H1 (cell line): Measurements from ENCODE around the gene NAA40. TPM values are rescaled to one million over a fixed set of nuclear protein-coding genes. Genes with fewer than 3 reads are reported as not detected.

Experiments used
- CTCF ChIA-PET: fragments of 300-600 bp; sonication (Branson Sonifier 250); formaldehyde crosslinking; loops from one replicate; lab custom pipeline; 2021; ENCODE audit not compliant: partially characterized antibody; lab: Charles Lee
- POLR2A ChIA-PET: fragments of 300-600 bp; sonication (Branson Sonifier 250); formaldehyde crosslinking; loops from one replicate; lab custom pipeline; 2021; ENCODE audit warnings: inconsistent platforms; ENCODE audit not compliant: partially characterized antibody; lab: Charles Lee
- DNase-seq, 2 experiments: peaks; one replicate each; pipeline versions ENCODE4 v3.0.0 to v3.0.0-alpha.2; 2010 to 2022; ENCODE audit warnings: low spot score in 2 of 2, low read depth in 1 of 2, mixed read lengths in 1 of 2
- FAIRE-seq: peaks from 2 replicates; lab custom pipeline; 2011; peaks lifted over from hg19 to GRCh38; lab: Jason Lieb, UNC
- H2AFZ ChIP-seq: 2 replicates; pipeline ENCODE4 v1.8.1; 2012; ENCODE audit warnings: low read length, inconsistent platforms
- H2AK5ac ChIP-seq: 2 replicates; pipeline ENCODE4 v1.6.1; 2013; ENCODE audit warnings: low read depth, low read length
- H2BK120ac ChIP-seq: replicated peaks from 2 replicates; pipeline ENCODE3; 2013; ENCODE audit warnings: low read depth, low read length, inconsistent platforms
- H2BK12ac ChIP-seq: 2 replicates; pipeline ENCODE4 v1.6.1; 2013; ENCODE audit warnings: low read depth, low read length
- H2BK15ac ChIP-seq: 2 replicates; pipeline ENCODE4 v1.6.1; 2013; ENCODE audit warnings: low read length
- H2BK20ac ChIP-seq: 2 replicates; pipeline ENCODE4 v1.6.1; 2013; ENCODE audit warnings: low read length
- H2BK5ac ChIP-seq: 2 replicates; pipeline ENCODE4 v1.6.1; 2013; ENCODE audit warnings: low read depth, low read length
- H3K14ac ChIP-seq: 2 replicates; pipeline ENCODE4 v1.6.1; 2013; ENCODE audit warnings: inconsistent platforms; ENCODE audit not compliant: insufficient read length
- H3K18ac ChIP-seq: 2 replicates; pipeline ENCODE4 v1.6.1; 2013; ENCODE audit warnings: low read length; ENCODE audit errors: extremely low read depth
- H3K23ac ChIP-seq: 2 replicates; pipeline ENCODE4 v1.6.1; 2013; ENCODE audit warnings: inconsistent platforms; ENCODE audit not compliant: insufficient read length
- H3K23me2 ChIP-seq: 2 replicates; pipeline ENCODE4 v1.6.1; 2013; ENCODE audit warnings: low read depth, low read length
- H3K27ac ChIP-seq: 2 replicates; pipeline ENCODE4 v1.6.1; 2011; ENCODE audit warnings: low read depth, low read length, inconsistent platforms
- H3K27me3 ChIP-seq, 4 experiments: replicated peaks in 1 of 4; 1 replicate in 1 of 4; 2 replicates in 3 of 4; pipeline versions ENCODE4 v1.6.1 to v1.8.1; 2011 to 2013; ENCODE audit warnings: low read length in 3 of 4, mild to moderate bottlenecking in 3 of 4, inconsistent platforms in 2 of 4, mixed read lengths in 2 of 4, moderate library complexity in 1 of 4; ENCODE audit not compliant: control insufficient read depth in 3 of 4, insufficient read depth in 3 of 4; ENCODE audit errors: extremely low read depth in 1 of 4
- H3K36me3 ChIP-seq, 4 experiments: 2 replicates each; pipeline versions ENCODE4 v1.6.1 to v1.8.1; 2011 to 2013; ENCODE audit warnings: mild to moderate bottlenecking in 4 of 4, low read length in 3 of 4, moderate library complexity in 2 of 4, control low read depth in 1 of 4, inconsistent platforms in 1 of 4; ENCODE audit not compliant: insufficient read depth in 4 of 4, control insufficient read depth in 2 of 4
- H3K4ac ChIP-seq: replicated peaks from 2 replicates; pipeline ENCODE3; 2013; ENCODE audit warnings: low read length, low read depth, mixed read lengths, inconsistent platforms; ENCODE audit not compliant: insufficient read length
- H3K4me1 ChIP-seq, 4 experiments: replicated peaks in 1 of 4; 1 replicate in 1 of 4; 2 replicates in 3 of 4; pipeline versions ENCODE4 v1.6.1 to v1.8.1; 2011 to 2013; ENCODE audit warnings: low read length in 3 of 4, inconsistent platforms in 2 of 4, mixed read lengths in 1 of 4; ENCODE audit not compliant: insufficient read depth in 4 of 4, control insufficient read depth in 3 of 4
- H3K4me2 ChIP-seq, 2 experiments: 2 replicates each; pipeline versions ENCODE4 v1.6.1 to v1.8.1; 2011 to 2013; ENCODE audit warnings: low read depth in 2 of 2, low read length in 2 of 2, control low read depth in 1 of 2, inconsistent platforms in 1 of 2, mild to moderate bottlenecking in 1 of 2; ENCODE audit not compliant: insufficient read depth in 1 of 2
- H3K4me3 ChIP-seq, 4 experiments: fragments of 200-600, 300-600 bp in 1 of 4; sonication (generic), shearing (Covaris generic), sonication (Bioruptor Twin) in 1 of 4; 2 replicates each; pipeline versions ENCODE4 v1.5.1 to v1.8.1; 2011 to 2016; ENCODE audit warnings: low read length in 4 of 4, low read depth in 3 of 4, control low read depth in 2 of 4, inconsistent platforms in 2 of 4, mild to moderate bottlenecking in 2 of 4, mixed read lengths in 1 of 4, moderate library complexity in 1 of 4; ENCODE audit not compliant: insufficient read depth in 2 of 4; ENCODE audit errors: extremely low read depth in 1 of 4
- H3K56ac ChIP-seq: replicated peaks from 2 replicates; pipeline ENCODE3; 2013; ENCODE audit warnings: low read depth, mild to moderate bottlenecking, mixed read lengths, low read length, inconsistent platforms; ENCODE audit not compliant: insufficient read length
- H3K79me1 ChIP-seq: 2 replicates; pipeline ENCODE4 v1.6.1; 2013; ENCODE audit warnings: low read depth, low read length, control low read depth
- H3K79me2 ChIP-seq, 2 experiments: 2 replicates each; pipeline versions ENCODE4 v1.6.1 to v1.8.1; 2012 to 2013; ENCODE audit warnings: low read length in 2 of 2, mild to moderate bottlenecking in 2 of 2, inconsistent platforms in 1 of 2; ENCODE audit not compliant: insufficient read depth in 2 of 2, control insufficient read depth in 1 of 2
- H3K9ac ChIP-seq, 4 experiments: replicated peaks in 1 of 4; 1 replicate in 1 of 4; 2 replicates in 3 of 4; pipeline versions ENCODE4 v1.6.1 to v1.8.1; 2011 to 2013; ENCODE audit warnings: low read depth in 3 of 4, low read length in 3 of 4, control low read depth in 2 of 4, mild to moderate bottlenecking in 2 of 4, moderate library complexity in 2 of 4, inconsistent platforms in 1 of 4; ENCODE audit errors: extremely low read depth in 1 of 4
- H3K9me3 ChIP-seq, 2 experiments: 2 replicates each; pipeline versions ENCODE4 v1.6.1 to v1.8.1; 2012 to 2013; ENCODE audit warnings: mild to moderate bottlenecking in 2 of 2, moderate library complexity in 2 of 2, control low read depth in 1 of 2, inconsistent platforms in 1 of 2, low read depth in 1 of 2, low read length in 1 of 2, mixed read lengths in 1 of 2; ENCODE audit not compliant: insufficient read depth in 2 of 2
- H4K20me1 ChIP-seq, 2 experiments: replicated peaks in 1 of 2; 2 replicates each; pipeline versions ENCODE3 to v1.8.1; 2011 to 2013; ENCODE audit warnings: inconsistent platforms in 2 of 2, low read length in 2 of 2, mild to moderate bottlenecking in 1 of 2; ENCODE audit not compliant: insufficient read depth in 2 of 2, control insufficient read depth in 1 of 2
- H4K5ac ChIP-seq: 2 replicates; pipeline ENCODE4 v1.6.1; 2013; ENCODE audit warnings: low read length, low read depth, mixed read lengths, inconsistent platforms; ENCODE audit not compliant: insufficient read length
- H4K8ac ChIP-seq: 2 replicates; pipeline ENCODE4 v1.8.0; 2013; ENCODE audit warnings: mild to moderate bottlenecking, moderate library complexity, low read length, inconsistent platforms; ENCODE audit not compliant: insufficient read depth; ENCODE audit errors: extremely low read depth
- H4K91ac ChIP-seq: replicated peaks from 2 replicates; pipeline ENCODE3; 2013; ENCODE audit warnings: low read length, mixed read lengths, inconsistent platforms; ENCODE audit not compliant: insufficient read length
- CBX5 ChIP-seq: fragments of 300-800, 300-1000 bp; sonication (generic); IDR thresholded peaks from 2 replicates; pipeline ENCODE4 v1.7.1; 2016; ENCODE audit warnings: antibody characterized with exemption, low read length, low read depth
- CTCF ChIP-seq, 3 experiments: IDR thresholded peaks; 1 replicate in 2 of 3; 2 replicates in 1 of 3; pipeline versions ENCODE4 v1.5.1 to v1.6.1; 2011; ENCODE audit warnings: low read length in 3 of 3, mild to moderate bottlenecking in 3 of 3, inconsistent platforms in 2 of 3, low read depth in 1 of 3, moderate library complexity in 1 of 3; ENCODE audit not compliant: insufficient read depth in 1 of 3; ENCODE audit errors: control extremely low read depth in 1 of 3
- E2F6 ChIP-seq: IDR thresholded peaks from 2 replicates; pipeline ENCODE4 v1.6.1; 2012; ENCODE audit warnings: inconsistent platforms
- MAX ChIP-seq: IDR thresholded peaks from 2 replicates; pipeline ENCODE4 v1.6.1; 2012; ENCODE audit warnings: inconsistent platforms
- PHF8 ChIP-seq: fragments of 200-600 bp; sonication (generic); conservative IDR thresholded peaks from 2 replicates; pipeline ENCODE4 v1.7.1; 2012; ENCODE audit warnings: low read depth, mild to moderate bottlenecking, inconsistent platforms, low read length, moderate library complexity
- POLR2A ChIP-seq, 2 experiments: IDR thresholded peaks; 1 replicate in 1 of 2; 2 replicates in 1 of 2; pipeline ENCODE4 v1.6.1; 2011; ENCODE audit warnings: low read depth in 2 of 2, low read length in 2 of 2, mild to moderate bottlenecking in 2 of 2; ENCODE audit errors: control extremely low read depth in 1 of 2
- RFX5 ChIP-seq: IDR thresholded peaks from 2 replicates; pipeline ENCODE4 v1.6.1; 2011; ENCODE audit warnings: low read depth, low read length, improper control_type of control experiment, borderline replicate concordance
- RXRA ChIP-seq: IDR thresholded peaks from 2 replicates; pipeline ENCODE4 v1.6.1; 2011; ENCODE audit warnings: low read depth, mild to moderate bottlenecking, low read length, moderate library complexity; ENCODE audit not compliant: insufficient read depth
- SIX5 ChIP-seq: IDR thresholded peaks from 2 replicates; pipeline ENCODE4 v1.6.1; 2011; ENCODE audit warnings: mild to moderate bottlenecking, low read depth, low read length
- WGBS, 2 experiments: shearing (Covaris generic) in 1 of 2; methylation state at CpG; one replicate each; pipeline versions ENCODE4 v1.1.6 to v1.1.7; 2013 to 2015; ENCODE audit warnings: low lambda C conversion rate in 2 of 2, mixed read lengths in 2 of 2, inconsistent platforms in 1 of 2, low coverage in 1 of 2, missing lambda C conversion rate in 1 of 2; ENCODE audit not compliant: insufficient replicate concordance in 2 of 2, insufficient coverage in 1 of 2, insufficient read length in 1 of 2; ENCODE audit errors: extremely low coverage in 1 of 2, missing lambda C conversion rate in 1 of 2; 5-methylcytosine and 5-hydroxymethylcytosine counted together
- polyA plus RNA-seq, 7 experiments: library from polyadenylated mRNA; depleted of rRNA in 3 of 7; stranded (reverse) in 5 of 7; unstranded in 2 of 7; fragments of >200 nt in 5 of 7; fragments of 200-250 nt in 2 of 7; gene quantifications; 1 replicate in 5 of 7; 2 replicates in 1 of 7; 4 replicates in 1 of 7; pipeline versions ENCODE4 v1.2.1 to v1.2.3, GENCODE V29; 2011 to 2013; ENCODE audit warnings: missing spikeins in 2 of 7, mixed read lengths in 2 of 7
- total RNA-seq: library from RNA; stranded (reverse); fragmentation: NEBNext Ultra II Directional; extraction: Animal tissue kit (Norgen Biotek cat#: 25700); gene quantifications from 2 replicates; pipeline ENCODE4 v1.2.1, GENCODE V29; 2021

NAA40 gene
- total and polyA plus RNA-seq, 2 of the 8 experiments (the other 6 are each of a cell fraction or from before 2014, with no cell fraction given): 20.0 to 31.1 TPM

- Histone ChIP-seq H3K23me2 (no peaks in the 10 kb centered on the region), H3K14ac (no peak overlapping the region), H4K8ac (no peak overlapping the region; the same call in 1 of the 2 replicates), H3K4me3 (no peak overlapping the region), H3K4me2 (no peak overlapping the region), H3K4ac (no peak overlapping the region), H2BK5ac (no peak overlapping the region), H3K36me3 (peaks cover 23 to 42% (median 24%) of the 10 kb centered on the region in 4 experiments), H4K20me1 (peaks cover 11 to 41% of the 10 kb centered on the region in 2 experiments), H3K4me1 (peaks cover under 1 to 5% (median 3%) of the 10 kb centered on the region in 4 experiments; a peak in 6 of 7 replicates), H3K18ac (no peak overlapping the region), H2AFZ (no peak overlapping the region), H2AK5ac (no peak overlapping the region), H3K23ac (no peak overlapping the region), H3K27ac (no peak overlapping the region), H3K9me3 (no peaks in the 10 kb centered on the region), H3K56ac (no peak overlapping the region), H3K9ac (no peak overlapping the region), H4K91ac (no peak overlapping the region), H3K79me1 (peaks cover 18% of the 10 kb centered on the region), H3K79me2 (peaks cover 0 to 17% of the 10 kb centered on the region in 2 experiments; a peak in 2 of 4 replicates), H4K5ac (no peak overlapping the region), H2BK12ac (no peak overlapping the region), H2BK15ac (no peak overlapping the region), H2BK20ac (no peak overlapping the region), H2BK120ac (no peak overlapping the region), H3K27me3 (no peaks in the 10 kb centered on the region)
- TF ChIP-seq E2F6 (no peak), PHF8 (no peak), MAX (no peak), CBX5 (no peak), RFX5 (no peak), POLR2A (IDR thresholded peaks at IDR 0.05; ENCODE audit: control extremely low read depth in 1 of 2, low read depth in 2 of 2, low read length in 2 of 2) (no peak), CTCF (IDR thresholded peaks at IDR 0.05; ENCODE audit: control extremely low read depth in 1 of 3, insufficient read depth in 1 of 3, low read depth in 1 of 3, low read length in 3 of 3) (no peak), SIX5 (no peak), RXRA (no peak)
- CTCF ChIA-PET: no interaction called here
- DNase-seq (no peak), FAIRE-seq (no peak)
- WGBS, 2 experiments: 90% methylated on average over 5 of the region's 5 CpGs; no CpG with 5 or more reads in 1 of the 2 experiments
- POLR2A ChIA-PET: no interaction called here
These were observed 54.3 kb downstream of the NAA40 start for GRCh38 chr11:63993100-63993499.
